Vagina (tissue), 2 donors: ENCODE data around the gene HMBS.

Experiments
- POLR2A ChIP-seq, 2 donors: fragments of 450-650 bp; IDR thresholded peaks; one replicate each; pipeline ENCODE4 v1.6.1; 2017; ENCODE audit warnings: antibody characterized with exemption in 2 of 2, mild to moderate bottlenecking in 2 of 2, moderate library complexity in 2 of 2
- TF ChIP-seq, protein P1 (sequence below), 3 experiments: fragments of 450-650 bp in 2 of 3; fragments of 200-600 bp in 1 of 3; sonication (generic) in 1 of 3; IDR thresholded peaks; one replicate each; pipeline ENCODE4 v1.5.1; 2017 to 2019; ENCODE audit warnings: antibody characterized with exemption in 3 of 3, mild to moderate bottlenecking in 2 of 3, moderate library complexity in 2 of 3

- TF ChIP-seq, protein P1, sequence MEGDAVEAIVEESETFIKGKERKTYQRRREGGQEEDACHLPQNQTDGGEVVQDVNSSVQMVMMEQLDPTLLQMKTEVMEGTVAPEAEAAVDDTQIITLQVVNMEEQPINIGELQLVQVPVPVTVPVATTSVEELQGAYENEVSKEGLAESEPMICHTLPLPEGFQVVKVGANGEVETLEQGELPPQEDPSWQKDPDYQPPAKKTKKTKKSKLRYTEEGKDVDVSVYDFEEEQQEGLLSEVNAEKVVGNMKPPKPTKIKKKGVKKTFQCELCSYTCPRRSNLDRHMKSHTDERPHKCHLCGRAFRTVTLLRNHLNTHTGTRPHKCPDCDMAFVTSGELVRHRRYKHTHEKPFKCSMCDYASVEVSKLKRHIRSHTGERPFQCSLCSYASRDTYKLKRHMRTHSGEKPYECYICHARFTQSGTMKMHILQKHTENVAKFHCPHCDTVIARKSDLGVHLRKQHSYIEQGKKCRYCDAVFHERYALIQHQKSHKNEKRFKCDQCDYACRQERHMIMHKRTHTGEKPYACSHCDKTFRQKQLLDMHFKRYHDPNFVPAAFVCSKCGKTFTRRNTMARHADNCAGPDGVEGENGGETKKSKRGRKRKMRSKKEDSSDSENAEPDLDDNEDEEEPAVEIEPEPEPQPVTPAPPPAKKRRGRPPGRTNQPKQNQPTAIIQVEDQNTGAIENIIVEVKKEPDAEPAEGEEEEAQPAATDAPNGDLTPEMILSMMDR (IDR thresholded peaks at IDR 0.05): no peak
- no peak for TF ChIP-seq POLR2A (IDR thresholded peaks at IDR 0.05)
These were observed 37.1 kb downstream of the HMBS start for GRCh38 chr11:119121811-119122124.
